HCT116 (cell line): ENCODE results near the gene ALG6.

Experiments used
- CTCF ChIP-seq, 3 experiments: fragments of 200-600 bp in 1 of 3; sonication (generic) in 1 of 3; IDR thresholded peaks in 2 of 3; conservative IDR thresholded peaks in 1 of 3; 2 replicates each; pipeline ENCODE4 v1.5.1; 2012 to 2017; ENCODE audit warnings: low read depth in 2 of 3, low read length in 2 of 3, antibody characterized with exemption in 1 of 3, borderline replicate concordance in 1 of 3, control low read depth in 1 of 3, mild to moderate bottlenecking in 1 of 3, mixed read lengths in 1 of 3, mixed run types in 1 of 3, moderate library complexity in 1 of 3; ENCODE audit not compliant: insufficient read depth in 1 of 3
- POLR2A ChIP-seq: IDR thresholded peaks from 2 replicates; pipeline ENCODE4 v1.7.0; 2011; ENCODE audit warnings: borderline replicate concordance; ENCODE audit not compliant: insufficient read depth, insufficient read length; ENCODE audit errors: extremely low read depth
- REST ChIP-seq: IDR thresholded peaks from 2 replicates; pipeline ENCODE4 v1.6.1; 2012; ENCODE audit warnings: low read depth
- ZFX ChIP-seq: fragments of 450-650 bp; IDR thresholded peaks from 2 replicates; pipeline ENCODE4 v1.6.1; 2017

- TF ChIP-seq CTCF (IDR thresholded peaks at IDR 0.05 in 2 of 3, conservative IDR thresholded peaks at IDR 0.05 in 1 of 3; ENCODE audit: borderline replicate concordance in 1 of 3, insufficient read depth in 1 of 3, low read depth in 2 of 3, low read length in 2 of 3): peak; percentile 60 to 86 (median 86)
- no peak for TF ChIP-seq REST
- no peak for TF ChIP-seq ZFX
- no peak for TF ChIP-seq POLR2A
Observed at GRCh38 chr1:63327417-63328054, 39.9 kb upstream of the ALG6 start.
